Epithelial cell of esophagus (primary cell): Measurements from ENCODE around the gene SOWAHB.
A peak's percentile ranks its signal among the peaks of the same experiment; 100 is the strongest.

ENCODE experiments used
- DNase-seq: peaks from one replicate; pipeline ENCODE4 v3.0.0; 2010; ENCODE audit warnings: low read depth
- H3K4me3 ChIP-seq: 2 replicates; pipeline ENCODE4 v1.5.1; 2011; ENCODE audit warnings: mild to moderate bottlenecking, low read length, control low read depth
- TF ChIP-seq, protein P1 (sequence below): IDR thresholded peaks from 2 replicates; pipeline ENCODE4 v1.5.1; 2011; ENCODE audit warnings: low read depth, mild to moderate bottlenecking, low read length, control low read depth, inconsistent platforms; ENCODE audit not compliant: insufficient read depth; ENCODE audit errors: missing control alignments

SOWAHB gene

DNA sequence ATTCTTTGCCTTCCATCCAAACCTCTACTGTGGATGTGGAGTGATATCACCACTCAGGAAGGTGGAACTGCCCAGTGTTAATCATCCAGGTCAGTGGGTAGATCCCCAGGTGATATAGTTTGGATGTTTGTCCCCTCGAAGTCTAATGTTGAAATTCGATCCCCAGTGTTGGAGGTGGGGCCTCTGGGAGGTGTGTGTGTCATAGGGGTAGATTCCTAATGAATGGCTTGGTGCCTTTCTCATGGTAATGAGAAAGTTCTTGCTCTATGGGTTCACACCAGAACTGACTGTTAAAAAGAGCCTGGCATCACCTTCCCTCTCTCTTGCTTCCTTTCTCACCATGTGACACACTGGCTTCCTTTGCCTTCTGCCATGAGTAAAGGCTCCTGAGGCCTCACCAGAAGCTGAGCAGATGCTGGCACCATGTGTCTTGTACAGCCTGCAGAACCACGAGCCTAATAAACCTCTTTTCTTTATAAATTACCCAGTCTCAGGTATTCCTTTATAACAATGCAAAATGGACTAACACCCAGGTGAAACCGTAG lies 6.8 kb upstream of the SOWAHB start:
- peak; percentile 70 for DNase-seq
- TF ChIP-seq, protein P1, sequence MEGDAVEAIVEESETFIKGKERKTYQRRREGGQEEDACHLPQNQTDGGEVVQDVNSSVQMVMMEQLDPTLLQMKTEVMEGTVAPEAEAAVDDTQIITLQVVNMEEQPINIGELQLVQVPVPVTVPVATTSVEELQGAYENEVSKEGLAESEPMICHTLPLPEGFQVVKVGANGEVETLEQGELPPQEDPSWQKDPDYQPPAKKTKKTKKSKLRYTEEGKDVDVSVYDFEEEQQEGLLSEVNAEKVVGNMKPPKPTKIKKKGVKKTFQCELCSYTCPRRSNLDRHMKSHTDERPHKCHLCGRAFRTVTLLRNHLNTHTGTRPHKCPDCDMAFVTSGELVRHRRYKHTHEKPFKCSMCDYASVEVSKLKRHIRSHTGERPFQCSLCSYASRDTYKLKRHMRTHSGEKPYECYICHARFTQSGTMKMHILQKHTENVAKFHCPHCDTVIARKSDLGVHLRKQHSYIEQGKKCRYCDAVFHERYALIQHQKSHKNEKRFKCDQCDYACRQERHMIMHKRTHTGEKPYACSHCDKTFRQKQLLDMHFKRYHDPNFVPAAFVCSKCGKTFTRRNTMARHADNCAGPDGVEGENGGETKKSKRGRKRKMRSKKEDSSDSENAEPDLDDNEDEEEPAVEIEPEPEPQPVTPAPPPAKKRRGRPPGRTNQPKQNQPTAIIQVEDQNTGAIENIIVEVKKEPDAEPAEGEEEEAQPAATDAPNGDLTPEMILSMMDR = no peak
- H3K4me3 ChIP-seq = no peak overlapping the region

DNA sequence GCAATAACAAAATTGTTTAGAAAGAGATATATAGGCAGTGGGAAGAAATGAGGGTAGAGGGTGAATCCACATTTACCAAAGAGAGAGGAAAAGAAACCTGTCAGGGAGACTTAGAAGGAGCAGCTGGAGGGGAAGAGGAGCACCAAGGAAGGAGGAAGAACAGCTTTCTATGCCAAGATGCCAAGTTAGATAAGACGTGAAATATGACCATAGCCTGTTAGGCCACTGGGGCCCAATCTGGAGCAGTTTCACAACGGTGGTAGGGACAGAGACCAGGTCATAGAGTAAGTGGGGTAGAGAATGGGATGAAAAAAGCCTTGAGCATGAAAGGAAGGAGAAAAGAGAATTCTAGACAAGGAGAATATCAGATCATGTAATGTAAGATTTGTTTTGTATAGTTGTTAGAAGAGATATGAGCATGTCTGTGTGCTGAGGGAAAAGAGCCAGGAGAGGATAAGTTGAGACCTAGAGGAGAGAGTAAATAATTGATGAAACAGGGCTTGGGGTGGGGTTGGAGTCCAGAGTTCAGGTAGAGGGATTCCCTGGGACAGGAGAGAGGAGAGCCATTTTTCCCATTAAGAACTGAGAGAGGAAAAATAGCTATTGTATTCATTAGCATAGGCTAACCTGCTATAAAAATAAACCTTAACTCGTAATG lies 4.4 kb upstream of the SOWAHB start:
- TF ChIP-seq, protein P1 = no peak
- no peak overlapping the region for H3K4me3 ChIP-seq
- no peak for DNase-seq

DNA sequence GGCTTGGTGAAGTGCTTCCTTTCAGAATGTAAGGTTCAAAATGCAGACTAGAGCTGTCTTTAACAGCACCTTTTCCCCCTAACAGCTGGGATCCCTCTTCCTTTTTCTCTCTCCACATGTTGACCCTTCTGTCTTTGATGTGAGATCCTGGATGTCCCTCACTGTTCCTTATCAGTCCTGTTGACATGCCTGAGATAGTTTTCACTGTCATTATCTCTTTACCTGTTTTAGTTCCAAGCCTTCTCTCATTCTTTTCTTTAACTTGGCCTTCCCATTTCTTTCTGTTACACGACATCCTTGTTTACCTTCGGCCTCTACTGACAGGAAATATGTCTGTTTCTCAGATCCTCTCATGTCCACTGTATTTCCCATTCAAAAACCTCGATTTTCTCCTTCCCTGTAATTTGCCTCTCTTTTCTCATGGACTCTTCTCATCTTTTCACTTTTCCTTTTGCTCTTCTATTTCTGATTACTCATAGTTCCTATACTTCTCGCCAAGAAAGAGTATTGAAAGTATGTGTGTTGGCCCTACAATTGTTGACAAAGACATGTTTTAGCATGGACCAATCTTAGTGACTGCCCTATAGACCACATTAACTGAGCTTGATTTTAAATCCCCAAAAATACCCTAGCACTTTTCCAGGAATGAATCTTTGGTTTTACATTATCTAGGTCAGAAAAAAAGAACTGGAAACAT lies 1.2 kb upstream of the SOWAHB start:
- peak; percentile 59 for DNase-seq
- TF ChIP-seq, protein P1 = no peak
- peak overlapping the region; percentile 63 for H3K4me3 ChIP-seq

DNA sequence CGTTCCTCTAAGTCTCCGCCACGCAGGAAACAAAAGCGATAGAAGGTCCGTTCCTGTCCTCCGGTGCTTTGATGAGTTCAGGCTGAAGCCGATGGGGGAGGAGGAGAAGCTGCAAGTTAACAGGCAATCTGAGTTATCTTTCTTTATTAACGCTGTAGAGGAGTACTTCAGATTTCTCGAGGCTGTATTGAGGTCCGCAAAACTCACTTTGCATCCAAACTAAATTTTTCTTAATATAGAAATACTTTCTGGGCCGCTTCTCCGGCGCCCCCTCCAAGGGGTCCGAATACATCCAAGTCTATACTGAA lies 395 bp upstream of the SOWAHB start:
- peak overlapping the region; percentile 63 for H3K4me3 ChIP-seq
- TF ChIP-seq, protein P1 = no peak
- no peak for DNase-seq

DNA sequence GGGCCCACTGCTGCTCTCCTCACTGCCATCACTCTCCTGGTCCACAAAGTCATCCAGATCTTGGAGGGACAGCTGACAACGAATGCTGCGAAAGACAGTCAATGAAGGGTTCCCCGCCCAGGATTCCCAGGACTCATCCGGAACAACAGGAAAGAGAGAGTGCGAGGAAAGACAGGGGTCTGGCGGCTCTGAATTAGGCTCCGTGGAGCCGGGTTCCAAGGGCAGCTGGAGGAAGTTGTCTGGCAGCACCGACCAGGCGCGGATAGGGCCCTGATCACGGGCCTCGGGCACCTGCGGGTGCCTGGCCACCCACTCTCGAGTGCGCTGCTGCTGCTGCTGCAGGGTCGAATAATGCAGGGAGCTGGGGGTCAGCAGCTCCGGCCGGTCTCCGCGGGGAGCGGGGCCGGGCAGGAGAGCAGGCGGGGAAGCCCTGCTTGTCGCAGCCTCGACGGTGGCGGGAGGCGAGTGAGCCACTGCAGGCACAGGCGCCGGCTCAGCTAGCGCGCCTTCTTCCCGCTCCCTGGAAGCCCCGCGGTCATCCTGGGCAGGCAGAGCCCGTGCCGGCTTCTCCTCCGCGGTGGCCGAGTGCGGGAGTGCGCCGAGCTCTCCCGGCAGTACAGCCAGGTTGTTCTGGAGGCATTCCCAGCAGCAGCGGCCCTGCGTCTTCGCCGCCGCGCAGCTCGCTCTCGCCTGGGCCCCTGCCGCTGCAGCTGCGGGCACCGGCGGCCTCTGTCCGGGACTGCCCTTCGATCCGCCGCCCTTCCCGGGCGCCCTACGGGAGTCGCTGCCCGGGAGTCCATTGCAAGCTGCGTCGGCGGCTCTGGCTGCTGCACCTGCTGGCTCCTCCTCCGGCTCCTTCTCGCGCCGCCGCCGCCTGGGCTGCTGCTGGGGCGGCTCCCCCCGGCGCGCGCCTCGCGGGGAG lies 1.1 kb downstream of the SOWAHB start:
- peak overlapping the region; percentile 63 for H3K4me3 ChIP-seq
- DNase-seq = peak; percentile 61
- TF ChIP-seq, protein P1 = no peak

DNA sequence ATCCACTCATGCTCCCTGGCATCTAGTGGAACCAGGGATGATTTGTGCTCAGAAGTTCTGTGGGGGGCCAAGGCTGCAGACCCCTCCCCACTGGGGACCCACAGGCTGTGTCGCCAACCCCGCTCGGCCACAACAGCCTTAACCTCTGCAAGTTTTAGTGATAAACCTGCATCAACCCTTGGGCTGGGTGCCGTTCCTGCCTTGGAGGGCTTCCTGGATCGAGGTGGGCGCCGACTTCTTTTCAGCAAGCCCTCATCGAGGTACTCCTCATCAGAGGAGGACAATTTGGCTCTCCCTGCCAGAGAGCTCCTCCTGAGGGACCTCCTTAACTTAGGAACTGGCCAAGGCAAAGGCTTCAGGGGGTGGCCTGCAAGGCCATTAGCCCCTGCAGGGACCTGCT lies 1.9 kb downstream of the SOWAHB start:
- H3K4me3 ChIP-seq = peak overlapping the region; percentile 63
- TF ChIP-seq, protein P1 = no peak
- no peak for DNase-seq
